Epithelial cell of esophagus (primary cell): Measurements from ENCODE around the gene ZBP1.

ENCODE experiments used
- DNase-seq: peaks from one replicate; pipeline ENCODE4 v3.0.0; 2010; ENCODE audit warnings: low read depth
- H3K4me3 ChIP-seq: 2 replicates; pipeline ENCODE4 v1.5.1; 2011; ENCODE audit warnings: mild to moderate bottlenecking, low read length, control low read depth
- CTCF ChIP-seq: IDR thresholded peaks from 2 replicates; pipeline ENCODE4 v1.5.1; 2011; ENCODE audit warnings: low read depth, mild to moderate bottlenecking, low read length, control low read depth, inconsistent platforms; ENCODE audit not compliant: insufficient read depth; ENCODE audit errors: missing control alignments

ZBP1 gene

GRCh38 chr20:57649617-57650015, 29.4 kb upstream of the ZBP1 start:
- no peak for TF ChIP-seq CTCF
- no peak for DNase-seq
- H3K4me3 ChIP-seq: no peak overlapping the region

GRCh38 chr20:57648878-57649616, 28.8 kb upstream of the ZBP1 start:
- DNase-seq: no peak
- no peak for TF ChIP-seq CTCF
- no peak overlapping the region for H3K4me3 ChIP-seq

- no peak for DNase-seq
- H3K4me3 ChIP-seq: no peak overlapping the region
- no peak for TF ChIP-seq CTCF
These were observed 27.9 kb upstream of the ZBP1 start for GRCh38 chr20:57647933-57648785.

- TF ChIP-seq CTCF: no peak
- no peak for DNase-seq
- no peak overlapping the region for H3K4me3 ChIP-seq
These were observed 27.0 kb upstream of the ZBP1 start for GRCh38 chr20:57647006-57647932.

DNA sequence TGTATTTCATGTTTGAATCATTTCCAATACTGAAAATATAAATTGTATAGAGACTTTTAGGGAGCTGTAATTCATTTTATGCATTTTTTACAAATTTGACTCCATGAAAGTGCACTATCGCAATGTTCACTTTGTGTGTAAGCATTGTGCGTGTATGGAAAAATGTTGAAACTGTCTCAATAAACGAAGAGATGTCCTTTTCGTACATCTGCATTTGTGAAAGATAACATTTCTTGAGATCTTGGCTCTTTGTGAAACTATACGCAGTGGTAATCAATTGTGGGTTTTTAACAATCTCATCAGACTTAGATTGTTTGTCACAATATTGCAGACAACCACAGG, 18.6 kb upstream of the ZBP1 start:
- TF ChIP-seq CTCF: no peak
- H3K4me3 ChIP-seq: no peak overlapping the region
- no peak for DNase-seq

GRCh38 chr20:57638173-57638894, 18.1 kb upstream of the ZBP1 start:
- no peak overlapping the region for H3K4me3 ChIP-seq
- no peak for TF ChIP-seq CTCF
- no peak for DNase-seq
